ENCODE data around the gene HDAC5.

GRCh38 chr17:44053125-44053872 is 70.1 kb downstream of the HDAC5 start:
- TF ChIP-seq CTCF (IDR thresholded peaks at IDR 0.05; ENCODE audit: low read depth, low read length, poor library complexity, severe bottlenecking) (no peak), EZH2phosphoT487 (IDR thresholded peaks at IDR 0.05; ENCODE audit: borderline replicate concordance, low read length) (no peak)
